Activated CD8-positive, alpha-beta memory T cell treated with anti-CD3 and anti-CD28 coated beads, Interleukin-2, amount 50 U/mL, for 24 hours (primary cell): ENCODE data around the gene RTN4.
"Not testable (repeated sequence)": the region's sequence is repeated elsewhere in the genome, so short reads cannot be mapped to it uniquely, and the experiment has no call there.

Experiments used
- DNase-seq: peaks from one replicate; pipeline ENCODE4 v3.0.0-alpha.2; 2020; ENCODE audit errors: extremely low read depth

RTN4 gene

DNA sequence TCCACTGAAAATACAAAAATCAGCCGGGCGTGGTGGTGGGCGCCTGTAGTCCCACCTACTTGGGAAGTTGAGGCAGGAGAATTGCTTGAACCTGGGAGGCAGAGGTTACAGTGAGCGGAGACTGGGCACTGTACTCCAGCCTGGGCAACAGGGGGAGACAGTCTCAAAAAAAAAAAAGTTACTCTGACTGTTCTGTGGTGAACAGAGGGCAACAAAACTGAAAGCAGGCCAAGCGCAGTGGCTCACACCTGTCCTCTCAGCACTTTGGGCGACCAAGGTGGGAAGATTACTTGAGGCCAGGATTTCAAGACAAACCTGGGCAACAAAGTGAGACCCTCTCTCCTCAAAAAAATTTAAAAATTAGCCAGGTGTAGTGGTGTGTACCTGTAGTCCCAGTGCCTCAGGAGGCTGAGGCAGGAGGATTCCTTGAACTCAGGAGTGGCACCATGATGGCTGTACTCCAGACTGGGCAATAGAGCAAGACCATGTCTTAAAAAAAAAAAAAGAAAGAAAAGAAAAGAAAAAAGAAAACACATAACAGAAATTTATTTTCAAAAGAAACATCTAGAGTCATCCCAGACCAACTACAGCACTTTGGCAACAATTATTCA lies 13.6 kb upstream of the RTN4 start:
- no peak for DNase-seq

GRCh38 chr2:55063226-55063625 lies 13.0 kb upstream of the RTN4 start:
- DNase-seq: no peak

GRCh38 chr2:55062754-55063153 lies 12.5 kb upstream of the RTN4 start:
- DNase-seq: no peak

DNA sequence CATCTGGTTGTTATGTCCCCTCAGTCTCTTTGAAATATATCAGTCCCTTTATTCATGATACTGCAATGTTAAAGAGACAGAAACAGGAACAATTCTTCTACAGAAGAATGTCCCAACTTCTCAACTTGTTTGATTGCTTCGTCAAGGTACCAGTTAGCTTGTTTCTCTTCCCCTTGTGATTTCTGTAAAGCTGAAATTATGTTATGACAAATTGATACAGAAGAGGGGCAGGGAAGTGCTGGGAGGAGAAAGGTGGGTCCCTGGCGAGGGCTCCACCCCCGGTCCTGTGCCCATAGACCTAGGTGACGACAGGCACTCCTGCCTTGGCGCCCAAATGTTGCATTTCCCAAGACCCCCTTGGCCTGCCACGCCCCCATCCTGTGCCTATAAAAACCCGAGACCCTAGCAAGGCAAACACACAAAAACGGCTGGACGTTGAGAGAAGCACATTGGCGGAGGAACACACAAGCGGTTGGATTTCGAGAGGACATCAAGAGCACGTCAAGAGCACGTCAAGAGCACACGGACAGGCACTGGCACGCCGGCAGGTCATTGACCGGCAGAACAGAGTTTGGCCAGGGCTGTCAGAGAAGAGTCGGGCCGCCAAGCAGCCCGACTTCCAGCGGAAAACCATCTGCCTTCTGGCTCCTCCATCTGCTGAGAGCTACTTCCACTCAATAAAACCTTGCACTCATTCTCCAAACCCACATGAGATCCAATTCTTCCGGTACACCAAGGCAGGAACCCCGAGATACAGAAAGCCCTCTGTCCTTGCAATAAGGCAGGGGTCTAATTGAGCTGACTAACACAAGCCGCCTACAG lies 11.5 kb upstream of the RTN4 start:
- DNase-seq: no peak

GRCh38 chr2:55059793-55060192 lies 9.5 kb upstream of the RTN4 start:
- DNase-seq: no peak

- no peak for DNase-seq
These were observed 7.2 kb upstream of the RTN4 start for GRCh38 chr2:55057474-55057873.

DNA sequence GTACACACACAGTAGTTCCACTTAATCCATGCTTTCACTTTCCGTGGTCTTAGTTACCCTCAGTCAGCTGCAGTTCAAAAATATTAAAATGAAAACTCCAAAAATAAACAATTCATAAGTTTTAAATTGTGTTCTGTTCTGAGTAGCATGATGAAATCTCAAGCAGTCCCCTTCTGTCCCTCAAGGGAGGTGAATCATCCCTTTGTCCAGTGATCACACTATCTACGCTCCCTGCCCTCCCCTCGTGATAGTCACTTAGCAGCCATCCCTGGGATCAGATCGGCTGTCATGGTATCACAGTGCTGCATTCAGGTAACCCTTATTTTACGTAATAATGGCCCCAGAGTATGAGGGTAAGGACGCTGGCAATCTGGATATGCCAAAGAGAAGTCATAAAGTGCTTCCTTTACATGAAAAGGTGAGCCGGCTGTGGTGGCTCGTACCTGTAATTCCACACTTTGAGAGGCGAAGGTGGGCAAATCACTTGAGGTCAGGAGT lies 5.8 kb upstream of the RTN4 start:
- DNase-seq: no peak

- DNase-seq: no peak
These were observed 4.0 kb upstream of the RTN4 start for GRCh38 chr2:55054106-55054875.

- DNase-seq: not testable (repeated sequence)
These were observed 3.0 kb upstream of the RTN4 start for GRCh38 chr2:55053225-55053624.

DNA sequence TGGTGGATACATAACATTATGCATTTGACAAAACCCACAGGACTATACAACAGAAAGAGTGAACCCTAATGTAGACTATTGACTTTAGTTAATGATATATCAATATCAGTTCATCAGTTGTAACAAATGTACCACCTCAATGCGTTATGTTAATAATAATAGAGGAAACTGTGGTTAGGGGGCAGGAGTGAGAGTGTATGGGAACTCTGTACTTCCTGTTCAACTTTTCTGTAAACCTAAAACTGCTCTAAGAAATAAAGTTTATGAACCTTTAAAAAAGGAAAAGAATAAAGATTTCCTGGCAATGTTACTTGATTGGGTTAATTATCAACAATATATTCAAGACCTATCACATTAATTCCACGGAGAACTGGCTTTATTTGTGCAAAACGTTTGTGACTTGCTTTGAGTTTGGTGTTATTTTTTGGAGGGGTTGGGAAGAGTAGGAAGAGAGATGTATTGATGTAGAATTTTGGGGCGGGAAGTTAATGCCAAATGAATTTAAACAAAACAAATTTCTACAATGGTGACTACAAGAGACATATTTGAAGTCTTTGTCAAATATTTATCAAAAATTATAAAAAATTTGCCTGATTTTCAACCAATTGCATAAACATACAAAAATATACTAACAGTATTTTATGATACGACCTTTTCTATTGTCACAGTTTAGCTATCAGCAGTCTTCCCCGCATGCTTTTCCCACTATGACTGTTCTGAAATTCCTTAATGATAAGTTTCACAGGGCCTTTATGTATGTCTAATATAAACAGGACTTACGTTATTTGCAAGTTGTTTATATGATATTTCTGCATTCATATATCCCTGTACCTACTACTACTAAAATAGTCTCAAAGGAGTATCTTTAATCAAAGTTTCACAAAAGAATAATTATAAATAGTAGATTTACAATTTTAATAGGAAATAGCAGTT lies 2.1 kb upstream of the RTN4 start:
- DNase-seq: no peak

- no peak for DNase-seq
These were observed 995 bp upstream of the RTN4 start for GRCh38 chr2:55051026-55051866.

- DNase-seq: no peak
These were observed 491 bp downstream of the RTN4 start for GRCh38 chr2:55049821-55050099.

DNA sequence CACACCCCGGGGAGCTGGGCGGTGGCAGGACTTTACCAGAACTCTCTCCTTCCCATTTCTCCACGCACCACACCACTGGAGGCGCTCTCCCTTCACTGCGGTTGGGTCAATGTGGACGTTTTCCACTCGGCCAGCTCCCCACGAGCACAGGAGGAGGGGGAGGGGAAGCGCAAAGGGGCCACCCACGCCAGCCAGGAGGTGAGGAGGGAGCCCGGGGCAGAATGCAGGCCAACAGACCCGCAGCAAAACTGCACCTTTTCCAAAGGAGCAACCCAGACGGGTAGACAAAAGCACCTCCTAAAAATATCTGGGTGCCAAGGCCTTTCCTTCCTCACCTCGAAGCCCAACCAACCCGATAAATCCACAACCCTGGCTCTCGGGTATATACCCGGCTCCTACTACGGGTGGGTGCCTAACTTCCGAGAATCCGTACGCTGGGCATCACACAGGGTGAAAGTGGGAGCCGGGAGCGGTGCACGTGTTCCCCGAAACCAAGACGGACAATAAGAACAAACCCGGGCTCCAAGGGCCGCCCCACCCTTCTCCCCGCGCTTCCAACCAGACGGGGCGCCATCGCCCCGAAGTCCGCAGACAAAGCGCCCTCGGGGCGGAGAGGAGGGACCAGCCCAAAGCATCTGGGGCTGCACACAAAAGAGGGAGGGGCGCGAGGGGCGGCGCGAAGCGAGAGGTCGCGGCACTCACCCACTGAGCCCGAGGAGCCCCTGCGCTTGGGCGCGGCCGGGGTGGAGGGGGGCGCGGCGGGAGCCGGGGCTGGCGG lies 1.0 kb downstream of the RTN4 start:
- DNase-seq: no peak

DNA sequence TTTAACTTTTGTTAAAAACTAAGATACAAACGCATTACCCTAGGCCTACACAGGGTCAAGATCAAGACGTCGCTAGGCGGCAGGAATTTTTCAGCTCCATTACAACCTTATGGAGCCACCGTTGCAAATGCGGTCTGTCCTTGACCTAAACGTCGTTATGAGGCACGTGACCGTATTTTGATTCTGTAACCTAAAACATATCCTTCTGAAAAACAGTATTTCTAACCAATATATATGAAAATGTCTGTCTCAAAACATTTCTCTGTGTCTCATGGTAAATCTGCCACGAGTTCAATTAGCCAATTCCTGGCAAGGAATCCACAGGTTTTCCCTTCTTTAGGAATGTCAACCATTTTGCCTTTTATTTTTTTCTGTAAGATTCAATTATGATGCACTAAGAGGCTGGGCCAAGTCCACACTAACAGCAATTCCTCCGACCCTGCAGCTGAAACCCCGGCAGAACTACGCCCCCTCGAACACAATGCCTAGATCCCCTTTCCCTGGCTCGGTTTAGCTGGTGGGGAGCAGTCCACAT lies 1.7 kb downstream of the RTN4 start:
- no peak for DNase-seq

DNA sequence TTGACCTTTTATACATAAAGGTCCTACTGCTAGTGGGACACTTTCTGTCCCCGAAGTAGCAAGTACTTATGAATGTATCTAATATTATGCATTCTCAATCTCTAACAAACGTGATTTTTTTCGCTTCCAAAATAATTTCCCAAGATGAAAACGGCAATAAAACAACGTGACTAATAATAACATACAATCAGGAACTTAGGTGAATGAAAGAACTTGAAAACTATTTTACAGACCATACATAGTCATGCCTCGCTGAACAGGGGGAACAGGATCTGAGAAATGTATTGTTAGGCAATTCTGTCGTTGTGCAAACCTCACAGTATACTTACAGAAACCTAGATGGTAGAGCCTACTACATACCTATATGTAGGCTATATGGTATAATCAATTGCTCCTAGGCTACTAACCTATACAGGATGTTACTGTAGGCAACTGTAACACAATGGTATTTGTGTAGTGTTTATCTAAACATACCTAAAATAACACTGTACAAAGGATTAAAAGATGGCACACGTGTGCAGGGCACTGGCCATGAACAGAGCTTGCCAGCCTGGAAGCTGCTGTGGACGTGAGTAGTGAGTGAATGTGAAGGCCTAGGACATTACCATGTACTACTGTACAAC lies 2.5 kb downstream of the RTN4 start:
- no peak for DNase-seq

- no peak for DNase-seq
These were observed 4.5 kb downstream of the RTN4 start for GRCh38 chr2:55045780-55046179.

- no peak for DNase-seq
These were observed 6.4 kb downstream of the RTN4 start for GRCh38 chr2:55043841-55044240.

GRCh38 chr2:55038428-55038827 lies 11.8 kb downstream of the RTN4 start:
- DNase-seq: no peak

DNA sequence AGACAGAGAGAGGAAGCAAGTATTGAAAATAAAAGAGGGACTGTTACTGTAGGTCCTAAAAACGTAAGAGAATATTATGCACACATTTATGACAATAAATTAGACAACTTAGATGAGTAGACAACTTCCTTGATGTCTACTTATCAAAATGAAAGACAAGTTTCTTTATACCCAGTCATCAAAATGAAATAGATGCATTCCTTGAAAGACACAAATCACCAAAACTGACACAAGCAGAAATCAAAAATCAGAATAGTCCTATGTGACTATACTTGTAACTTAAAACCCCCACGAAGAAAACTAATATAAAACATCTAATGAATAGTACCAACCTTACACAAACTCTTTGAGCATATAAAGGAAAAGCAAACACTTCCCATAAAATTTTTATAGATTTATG lies 14.5 kb downstream of the RTN4 start:
- DNase-seq: no peak
